HG02588 (cell line): ENCODE results near the gene CASP10.
"Not testable (repeated sequence)": the region's sequence is repeated elsewhere in the genome, so short reads cannot be mapped to it uniquely, and the experiment has no call there.

ENCODE experiments used
- ATAC-seq: cut with Tn5 transposase; IDR thresholded peaks from one replicate; pipeline ENCODE4 v1.9.1; 2021; ENCODE audit warnings: mild to moderate bottlenecking, moderate library complexity; ENCODE audit not compliant: unreplicated experiment

The CASP10 gene

DNA sequence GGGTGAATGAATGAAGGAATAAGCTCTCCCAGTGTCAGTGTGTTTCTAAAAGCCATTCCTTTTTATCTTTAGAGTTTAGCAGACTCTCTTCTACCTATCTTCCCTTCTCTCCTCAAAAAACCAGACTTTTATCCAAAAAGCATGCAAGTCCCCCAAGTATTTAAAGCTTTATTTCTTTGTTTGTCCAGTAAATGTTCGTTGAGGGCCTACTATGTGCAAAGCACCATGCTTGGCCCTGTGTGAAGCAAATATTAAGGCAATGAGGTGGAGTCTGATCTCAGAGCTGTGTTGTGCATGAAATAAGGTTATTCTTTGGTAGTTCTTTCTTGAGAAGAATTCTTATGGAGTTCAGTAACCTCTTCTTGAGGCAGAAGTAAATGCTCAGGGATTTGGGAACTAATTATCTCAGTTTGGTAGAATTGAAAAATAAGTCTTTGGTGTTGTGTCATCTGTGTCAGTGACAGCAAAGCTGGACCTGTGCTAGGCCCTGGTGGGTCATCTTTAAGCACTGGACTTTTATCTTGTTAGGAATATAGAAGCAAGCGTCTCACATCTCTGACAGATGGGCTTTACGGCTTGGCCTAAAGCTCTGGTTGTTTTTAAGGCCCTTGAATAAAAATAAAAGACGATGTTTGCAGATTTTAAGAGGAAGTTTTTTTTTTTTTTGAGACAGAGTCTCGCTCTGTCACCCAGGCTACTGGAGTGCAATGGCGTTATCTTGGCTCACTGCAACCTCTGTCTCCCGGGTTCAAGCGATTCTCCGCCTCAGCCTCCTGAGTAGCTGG, 28.1 kb upstream of the CASP10 start:
- no peak for ATAC-seq

DNA sequence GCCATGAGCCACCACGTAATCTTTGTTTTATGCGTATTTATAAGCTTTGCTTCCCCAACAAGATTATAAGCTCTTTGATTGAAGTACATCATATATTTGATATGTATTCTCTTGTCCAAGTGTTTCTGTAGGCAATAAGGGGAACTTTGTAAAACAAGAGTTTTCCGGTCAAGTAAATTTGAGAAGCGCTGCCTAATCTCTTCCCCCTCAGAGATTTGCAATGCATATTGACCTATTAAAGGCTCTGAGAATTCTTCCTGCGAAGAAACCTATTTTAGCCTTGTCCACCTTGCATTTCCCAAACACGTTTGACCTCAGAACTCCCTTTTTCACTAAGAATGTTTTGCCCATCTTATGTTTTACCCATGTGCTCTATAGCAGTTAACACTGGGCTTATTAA, 26.9 kb upstream of the CASP10 start:
- ATAC-seq: no peak

DNA sequence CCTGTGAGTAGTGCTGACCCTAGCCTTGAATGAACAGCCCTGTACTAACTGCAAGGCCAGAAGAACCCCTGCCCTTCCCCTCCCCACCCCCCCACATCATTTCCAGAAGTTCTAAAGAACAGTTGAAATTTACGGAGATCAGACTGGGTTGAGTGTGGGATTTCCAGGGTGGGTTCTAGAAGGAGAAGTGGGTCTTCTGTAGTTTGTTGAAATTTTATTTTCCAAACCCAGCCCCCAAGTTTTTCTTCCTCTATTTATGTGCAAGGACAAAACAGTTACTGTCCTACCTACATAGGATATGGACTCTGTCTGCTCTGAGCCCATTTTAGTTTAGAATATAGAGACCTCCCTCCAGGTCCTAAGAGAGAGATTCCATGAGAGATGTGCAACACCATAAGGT, 26.3 kb upstream of the CASP10 start:
- ATAC-seq: no peak

DNA sequence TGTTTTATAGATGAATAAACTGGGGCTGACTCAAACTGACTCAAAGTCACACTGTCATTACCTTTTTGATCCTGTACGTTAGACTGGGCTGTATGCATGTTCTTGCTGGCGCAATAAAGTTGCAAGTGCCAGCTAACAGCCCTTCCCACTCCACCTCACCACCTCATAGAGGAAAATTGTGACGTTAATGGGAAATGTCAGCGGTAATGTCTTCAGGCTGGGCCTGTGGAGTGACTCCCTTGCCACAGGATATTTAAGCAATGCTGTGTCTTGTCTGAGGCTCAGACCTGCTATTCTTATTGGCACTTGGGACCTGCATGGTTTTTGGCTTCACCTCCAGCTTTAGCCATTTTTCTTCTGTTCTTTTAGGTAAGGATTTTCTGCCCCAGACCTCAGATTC, 25.2 kb upstream of the CASP10 start:
- peak; percentile 27 for ATAC-seq

DNA sequence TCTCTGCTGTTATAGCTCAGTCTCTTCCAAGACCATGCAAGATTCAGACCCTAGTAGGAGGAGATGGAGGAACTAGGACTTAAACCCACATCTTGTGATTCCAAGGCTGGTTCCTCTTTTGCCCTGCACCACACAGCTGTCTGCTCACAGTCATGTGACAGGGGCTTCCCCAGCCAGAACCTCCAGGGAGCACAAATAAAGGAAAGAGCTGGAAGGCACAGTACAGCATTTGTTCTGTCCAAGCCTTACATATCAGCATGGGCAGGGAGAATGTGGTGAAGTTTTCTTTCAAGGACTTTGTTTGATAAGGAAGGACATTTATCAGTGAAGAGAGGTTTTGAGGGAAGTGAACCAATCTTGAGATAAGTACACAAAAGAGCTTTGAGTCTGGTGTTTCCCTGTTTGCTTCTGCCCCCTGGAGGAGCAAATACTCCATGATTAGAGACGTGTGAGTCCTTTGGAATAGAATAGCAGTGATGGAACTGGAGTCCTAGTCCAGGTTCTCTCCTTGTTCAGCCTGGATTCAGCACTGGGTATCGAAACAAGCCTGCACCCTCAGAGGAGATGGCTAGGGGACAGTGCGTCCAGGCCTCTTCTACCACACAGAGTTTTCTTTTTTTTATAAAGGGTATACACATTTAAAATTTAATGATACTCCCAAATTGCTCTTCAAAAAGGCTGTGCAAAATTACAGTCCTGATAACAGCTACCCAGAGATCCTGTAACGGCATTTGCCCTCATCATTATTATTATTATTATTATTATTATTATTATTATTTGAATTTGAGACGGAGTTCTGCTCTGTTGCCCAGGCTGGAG, 24.6 kb upstream of the CASP10 start:
- peak; percentile 89 for ATAC-seq

DNA sequence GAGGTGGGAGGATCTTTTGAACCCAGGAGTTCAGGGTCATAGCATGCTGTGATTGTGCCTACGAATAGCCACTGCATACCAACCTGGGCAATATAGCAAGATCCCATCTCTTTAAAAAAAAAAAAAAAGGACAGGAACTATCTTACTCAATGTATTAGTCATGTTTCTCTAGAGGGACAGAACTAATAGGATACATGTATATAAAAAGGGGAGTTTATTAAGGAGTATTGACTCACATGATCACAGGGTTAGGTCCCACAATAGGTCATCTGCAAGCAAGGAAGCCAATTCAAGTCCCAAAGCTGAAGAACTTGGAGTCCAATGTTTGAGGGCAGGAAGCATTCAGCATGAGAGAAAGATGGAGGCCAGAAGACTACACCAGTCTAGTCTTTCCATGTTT, 18.8 kb upstream of the CASP10 start:
- ATAC-seq: no peak

DNA sequence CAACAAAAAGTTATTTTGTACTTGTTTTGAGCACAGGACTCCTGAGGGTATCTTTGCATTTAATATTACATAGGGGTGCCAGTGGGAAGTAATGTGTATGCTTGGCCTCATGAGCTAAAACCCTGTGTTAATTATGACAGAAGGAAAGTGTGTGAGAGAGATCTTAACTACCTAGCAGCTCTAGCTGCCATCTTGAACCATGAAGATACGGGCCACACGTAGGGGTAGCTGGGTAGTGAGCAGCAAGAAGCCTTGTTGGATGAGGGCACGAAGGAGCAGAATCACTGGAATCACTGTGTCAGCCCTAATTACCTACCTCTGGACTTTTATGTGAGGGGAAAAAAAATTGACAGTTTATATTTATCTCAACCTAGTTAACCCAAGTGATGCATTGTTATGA, 15.4 kb upstream of the CASP10 start:
- no peak for ATAC-seq

DNA sequence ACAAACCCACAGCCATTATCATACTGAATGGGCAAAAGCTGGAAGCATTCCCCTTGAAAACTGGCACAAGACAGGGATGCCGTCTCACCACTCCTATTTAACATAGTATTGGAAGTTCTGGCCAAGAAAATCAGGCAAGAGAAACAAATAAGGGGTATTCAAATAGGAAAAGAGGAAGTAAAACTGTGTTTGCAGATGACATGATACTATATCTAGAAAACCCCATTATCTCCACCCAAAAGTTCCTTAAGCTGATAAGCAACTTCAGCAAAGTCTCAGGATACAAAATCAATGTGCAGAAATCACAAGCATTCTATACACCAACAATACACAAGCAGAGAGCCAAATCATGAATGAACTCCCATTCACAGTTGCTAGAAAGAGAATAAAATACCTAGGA, 14.4 kb upstream of the CASP10 start:
- not testable (repeated sequence) for ATAC-seq

DNA sequence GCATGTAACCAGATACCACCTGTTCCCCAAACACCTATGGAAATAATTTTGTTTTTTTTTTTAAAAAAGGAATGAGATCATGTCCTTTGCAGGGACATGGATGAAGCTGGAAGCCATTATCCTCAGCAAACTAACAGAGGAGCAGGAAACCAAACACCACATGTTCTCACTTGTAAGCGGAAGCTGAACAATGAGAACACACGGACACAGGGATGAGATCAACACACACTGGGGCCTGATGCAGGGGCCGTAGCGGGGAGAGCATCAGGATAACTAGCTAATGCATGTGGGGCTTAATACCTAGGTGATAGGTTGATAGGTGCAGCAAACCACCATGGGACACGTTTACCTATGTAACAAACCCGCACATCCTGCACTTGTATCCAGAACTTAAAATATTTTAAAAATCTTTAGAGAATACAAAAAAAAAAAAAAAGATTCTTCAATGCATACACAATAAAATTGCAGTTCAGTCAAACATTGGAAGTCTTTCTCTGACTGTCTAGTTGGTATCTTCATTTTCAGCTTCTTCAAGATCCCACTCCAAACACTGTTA, 11.6 kb upstream of the CASP10 start:
- ATAC-seq: no peak

DNA sequence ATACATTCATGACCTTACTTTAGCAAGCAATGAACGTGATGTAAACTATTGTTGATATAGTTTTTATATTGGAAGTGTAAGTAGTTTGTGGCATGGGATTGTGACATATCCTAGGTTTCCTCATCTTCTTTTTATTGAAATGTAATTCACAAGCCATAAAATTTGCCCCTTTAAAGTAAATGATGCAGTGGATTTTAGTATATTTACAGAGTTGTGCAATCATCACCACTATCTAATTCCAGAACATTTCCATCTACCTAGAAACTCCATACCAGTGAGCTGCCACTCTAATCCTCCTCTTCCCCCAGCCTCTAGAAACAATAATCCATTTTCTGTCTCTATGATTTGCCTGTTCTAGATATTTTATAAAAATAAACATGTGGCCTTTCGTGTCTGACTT, 10.7 kb upstream of the CASP10 start:
- ATAC-seq: no peak

DNA sequence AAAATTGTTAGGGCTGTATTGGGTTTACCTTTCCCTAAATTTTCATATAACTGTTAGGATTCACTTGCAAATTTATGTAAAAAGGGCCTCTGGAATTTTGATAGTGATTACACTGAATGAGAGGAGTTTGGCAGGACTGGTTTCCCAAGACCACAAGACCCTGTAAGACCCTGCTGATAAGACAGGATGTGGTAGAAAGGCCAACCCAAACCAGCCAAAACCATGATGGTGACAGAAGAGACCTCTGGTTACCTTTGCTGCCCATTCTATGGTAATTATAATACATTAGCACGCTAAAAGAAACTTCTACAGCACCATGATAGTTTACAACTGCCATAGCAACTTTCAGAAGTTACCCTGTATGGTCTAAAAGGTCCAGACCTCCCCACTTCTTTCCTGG, 8.3 kb upstream of the CASP10 start:
- ATAC-seq: no peak

DNA sequence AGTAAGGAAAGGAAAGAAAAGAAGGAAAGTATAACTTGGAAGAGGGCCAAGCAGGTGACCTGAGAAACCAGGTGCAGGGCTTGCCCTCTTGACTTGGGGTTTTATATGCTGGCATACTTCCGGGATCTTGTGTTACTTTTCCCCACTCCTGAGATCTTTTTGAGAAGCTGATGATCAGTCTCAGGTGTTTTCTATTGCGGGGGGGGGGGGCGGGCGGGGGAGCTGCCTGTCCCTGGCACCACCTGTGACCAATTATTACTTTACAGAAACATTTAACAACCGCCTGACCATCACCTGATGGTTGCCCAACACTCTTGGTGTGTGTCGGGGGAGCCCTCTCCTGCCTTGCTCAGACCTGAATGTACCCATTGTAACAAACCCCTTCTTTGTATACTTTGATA, 6.9 kb upstream of the CASP10 start:
- ATAC-seq: no peak

DNA sequence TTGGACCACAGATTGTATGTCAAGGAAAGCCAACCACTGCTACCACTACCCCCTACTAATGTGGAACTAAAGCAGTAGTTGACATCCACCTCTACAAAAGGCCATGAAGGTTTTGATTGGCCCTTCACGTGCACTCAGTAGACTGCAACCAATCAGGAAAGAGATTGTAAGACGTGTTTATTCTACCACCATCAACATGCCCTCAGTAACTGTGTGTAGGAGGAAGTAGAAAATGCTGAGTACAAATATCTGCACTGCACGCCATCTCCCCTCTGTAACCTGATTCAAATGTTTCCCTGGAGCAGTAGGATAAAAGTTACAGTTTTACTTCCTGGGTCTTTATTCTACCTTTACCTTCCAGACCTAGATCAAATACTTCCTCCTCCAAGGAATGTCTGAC, 2.9 kb upstream of the CASP10 start:
- no peak for ATAC-seq

DNA sequence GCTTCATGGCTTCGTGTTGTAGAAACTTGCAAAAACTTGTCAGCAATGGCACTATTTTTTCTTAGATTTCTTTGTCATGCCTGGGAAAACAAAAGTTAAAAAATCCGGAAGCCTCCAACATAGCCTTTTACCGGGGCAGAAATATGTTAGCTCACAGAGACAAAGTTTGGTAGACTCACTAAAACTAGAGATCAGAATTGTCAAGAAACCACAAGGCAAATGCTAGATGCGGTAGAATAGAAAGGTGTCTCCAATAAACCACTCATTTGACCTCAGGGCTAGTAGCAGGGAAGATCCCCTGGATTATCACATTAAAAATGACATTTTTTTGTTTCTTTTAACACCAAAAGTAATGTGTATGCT, 405 bp downstream of the CASP10 start:
- ATAC-seq: no peak

DNA sequence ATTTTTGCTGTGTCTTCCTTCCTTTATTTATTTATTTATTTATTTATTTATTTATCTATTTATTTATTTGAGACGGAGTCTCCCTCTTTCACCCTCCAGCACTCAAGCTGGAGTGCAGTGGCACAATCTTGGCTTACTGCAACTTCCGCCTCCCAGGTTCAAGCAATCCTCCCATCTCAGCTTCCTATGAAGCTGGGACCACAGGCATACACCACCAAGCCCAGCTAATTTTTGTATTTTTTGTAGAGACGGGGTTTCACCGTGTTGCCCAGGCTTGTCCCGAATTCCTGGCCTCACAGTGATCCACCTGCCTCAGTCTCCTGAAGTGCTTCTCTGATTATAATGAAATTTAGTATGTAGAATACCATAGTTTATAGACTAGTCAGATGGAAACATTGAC, 894 bp downstream of the CASP10 start:
- not testable (repeated sequence) for ATAC-seq

DNA sequence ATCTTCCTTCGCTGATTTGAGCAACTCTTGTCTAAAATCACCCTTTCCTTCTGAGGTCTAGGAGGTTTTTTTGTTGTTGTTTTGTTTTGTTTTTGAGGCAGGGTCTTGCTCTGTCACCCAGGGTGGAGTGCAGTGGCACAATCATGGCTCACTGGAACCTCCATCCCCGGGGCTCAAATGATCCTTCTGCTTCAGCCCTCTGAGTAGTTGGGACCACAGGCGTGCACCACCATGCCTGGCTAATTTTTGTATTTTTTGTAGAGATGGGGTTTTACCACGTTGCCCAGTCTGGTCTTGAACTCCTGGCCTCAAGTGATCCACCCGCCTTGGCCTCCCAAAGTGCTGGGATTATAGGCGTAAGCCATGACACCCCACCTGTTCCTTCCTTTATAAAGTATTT, 1.3 kb downstream of the CASP10 start:
- ATAC-seq: not testable (repeated sequence)

DNA sequence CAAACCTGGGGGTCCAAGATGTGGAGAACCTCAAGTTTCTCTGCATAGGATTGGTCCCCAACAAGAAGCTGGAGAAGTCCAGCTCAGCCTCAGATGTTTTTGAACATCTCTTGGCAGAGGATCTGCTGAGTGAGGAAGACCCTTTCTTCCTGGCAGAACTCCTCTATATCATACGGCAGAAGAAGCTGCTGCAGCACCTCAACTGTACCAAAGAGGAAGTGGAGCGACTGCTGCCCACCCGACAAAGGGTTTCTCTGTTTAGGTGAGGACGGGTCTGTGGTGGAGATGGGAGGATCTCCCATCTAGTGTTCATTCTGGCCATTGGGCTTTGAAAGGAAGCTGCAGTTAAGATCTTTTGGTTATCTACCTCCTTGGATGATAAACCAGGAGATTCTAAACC, 2.9 kb downstream of the CASP10 start:
- no peak for ATAC-seq

DNA sequence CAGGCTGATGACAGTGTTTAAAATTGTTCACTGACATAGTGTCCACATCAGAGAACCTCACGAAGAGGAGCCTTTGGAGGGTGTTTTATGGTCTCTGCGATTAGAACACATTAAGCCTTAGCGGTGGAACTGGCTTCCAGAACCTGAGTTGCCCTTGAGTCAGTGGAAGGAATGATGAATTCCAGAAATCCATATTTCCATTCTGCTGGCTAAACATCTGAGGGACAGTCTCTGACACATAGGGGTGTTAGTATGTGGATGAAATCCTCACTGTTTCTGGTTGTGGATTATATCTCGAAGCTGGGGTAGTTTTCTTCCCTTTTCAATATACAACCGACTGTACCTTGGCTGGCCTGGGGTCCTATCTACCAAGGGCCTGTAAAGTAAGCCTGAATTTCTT, 4.0 kb downstream of the CASP10 start:
- no peak for ATAC-seq

DNA sequence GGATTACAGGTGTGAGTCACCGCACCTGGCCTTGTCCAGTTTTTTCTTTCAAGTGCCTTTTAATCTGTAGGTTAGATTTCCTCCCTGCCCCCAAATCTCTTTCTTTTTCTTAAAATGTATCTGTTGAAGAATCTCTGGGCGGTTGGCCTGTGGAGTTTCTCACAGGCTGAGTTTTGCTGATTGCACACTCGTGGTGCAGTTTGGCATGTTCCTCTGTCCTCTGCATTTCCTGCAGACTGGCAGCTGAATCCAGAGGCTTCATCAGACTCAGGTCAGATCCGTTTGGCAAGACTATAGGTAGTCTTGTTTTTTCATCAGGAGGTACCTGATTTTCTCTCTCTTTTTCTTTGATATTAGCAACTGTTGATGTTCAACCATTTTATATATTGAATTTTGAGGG, 5.5 kb downstream of the CASP10 start:
- no peak for ATAC-seq

DNA sequence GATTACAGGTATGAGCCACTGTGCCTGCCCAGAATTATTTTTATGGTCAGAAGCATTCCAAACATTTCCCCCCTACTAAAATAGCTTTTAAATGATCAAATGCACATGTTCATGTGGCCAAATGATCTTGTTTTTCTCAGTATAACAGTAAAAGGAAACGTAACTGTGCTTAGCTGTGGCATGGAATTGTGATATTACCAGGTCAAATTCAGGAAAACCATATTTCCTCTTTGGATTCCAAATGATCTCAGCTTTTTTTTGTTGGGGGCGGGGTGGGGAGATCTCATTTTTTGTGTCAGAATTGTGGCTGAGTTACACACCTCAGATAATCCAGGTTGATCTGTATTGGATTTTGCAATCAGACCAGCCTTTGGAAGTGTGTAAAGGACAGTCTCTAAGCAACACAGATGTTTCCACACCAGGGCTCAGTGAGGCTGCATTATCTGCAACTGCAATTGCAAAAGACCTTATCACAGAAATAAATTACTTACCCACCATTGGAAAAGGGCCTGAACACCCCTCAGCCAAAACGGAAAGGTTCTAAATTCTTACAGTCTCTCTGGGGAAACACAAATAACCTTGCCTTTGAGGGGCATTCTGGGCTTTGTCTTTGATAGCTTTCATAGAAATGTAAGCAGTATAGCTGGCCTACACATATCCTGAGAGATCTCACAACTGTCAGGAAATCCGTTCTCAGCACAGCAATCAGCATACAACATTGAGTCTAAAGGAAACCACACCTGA, 8.4 kb downstream of the CASP10 start:
- no peak for ATAC-seq

DNA sequence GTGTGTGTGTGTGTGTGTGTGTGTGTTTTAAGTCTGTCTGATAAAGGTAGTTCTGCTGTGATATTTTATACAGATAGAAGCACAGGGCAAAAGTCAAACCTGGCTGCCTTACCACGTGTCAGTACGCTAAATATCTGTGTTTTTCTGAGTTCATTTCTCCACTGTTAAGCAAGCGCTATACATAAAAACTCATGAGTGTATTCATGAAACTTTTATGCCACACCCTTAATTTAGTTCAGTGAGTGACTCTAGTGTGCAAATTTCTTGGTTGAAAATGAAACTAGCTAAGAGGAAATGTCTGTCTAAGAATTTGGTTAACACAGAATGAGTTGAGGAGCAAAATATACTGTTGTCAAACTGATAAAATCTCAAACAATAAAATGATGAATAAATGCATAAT, 11.2 kb downstream of the CASP10 start:
- peak; percentile 88 for ATAC-seq
